SK-N-MC (cell line): ENCODE data around the gene IDUA.

Source experiments
- EZH2 ChIP-seq: fragments of 200-600 bp; sonication (generic); IDR thresholded peaks from one replicate; pipeline ENCODE4 v1.6.1; 2017; ENCODE audit warnings: antibody characterized with exemption
- FOXP2 ChIP-seq: optimal IDR thresholded peaks from 2 replicates; pipeline ENCODE3; 2011; ENCODE audit warnings: mild to moderate bottlenecking, moderate library complexity; ENCODE audit not compliant: insufficient read depth; ENCODE audit errors: extremely low read length, control extremely low read depth
- POLR2AphosphoS5 ChIP-seq: IDR thresholded peaks from 2 replicates; pipeline ENCODE4 v1.6.1; 2012; ENCODE audit warnings: mild to moderate bottlenecking, low read depth, low read length, borderline replicate concordance

- no peak for TF ChIP-seq POLR2AphosphoS5
- no peak for TF ChIP-seq EZH2
- no peak for TF ChIP-seq FOXP2
Measured at GRCh38 chr4:1001561-1002130, 14.8 kb downstream of the IDUA start.
